Panc1 (cell line): ENCODE results near the gene GGA1. TPM values are rescaled to one million over a fixed set of nuclear protein-coding genes. Genes with fewer than 3 reads are reported as not detected.

Experiments
- ATAC-seq: fragments of 200-7000 bp; cut with Tn5 transposase; 2 replicates; pipeline ENCODE4 v1.9.1; 2020; ENCODE audit warnings: mild to moderate bottlenecking, moderate library complexity
- BruUV-seq: library from RNA; stranded (reverse); fragments of 400-500 nt; replicated peaks from 2 replicates; lab custom pipeline; 2021; lab: Mats Ljungman, UMichigan
- CTCF ChIA-PET: fragments of 300-600 bp; sonication (Branson Sonifier 250); formaldehyde crosslinking; loops from one replicate; lab custom pipeline; 2022; ENCODE audit warnings: antibody characterized with exemption; lab: Charles Lee
- POLR2A ChIA-PET: fragments of 300-600 bp; sonication (Branson Sonifier 250); formaldehyde crosslinking; loops from one replicate; lab custom pipeline; 2022; ENCODE audit warnings: antibody characterized with exemption; lab: Charles Lee
- DNase-seq: peaks from one replicate; pipeline ENCODE4 v3.0.0-alpha.2; 2010; ENCODE audit warnings: low read depth, low spot score
- H3K27ac ChIP-seq: 2 replicates; pipeline ENCODE4 v1.5.1; 2011; ENCODE audit warnings: mild to moderate bottlenecking, low read length, inconsistent platforms
- H3K27me3 ChIP-seq: fragments of 200-500 bp; sonication (Bioruptor generic); 2 replicates; pipeline ENCODE4 v1.6.0; 2014; ENCODE audit warnings: low read length, inconsistent platforms; ENCODE audit not compliant: control insufficient read depth, insufficient read depth
- H3K36me3 ChIP-seq: fragments of 200-500 bp; sonication (Bioruptor generic); 2 replicates; pipeline ENCODE4 v1.5.1; 2014; ENCODE audit warnings: inconsistent platforms, mild to moderate bottlenecking, low read length, moderate library complexity; ENCODE audit not compliant: control insufficient read depth, insufficient read depth
- H3K4me1 ChIP-seq: 2 replicates; pipeline ENCODE4 v1.5.1; 2011; ENCODE audit warnings: inconsistent platforms, mild to moderate bottlenecking, low read length, moderate library complexity; ENCODE audit not compliant: control insufficient read depth, insufficient read depth
- H3K4me3 ChIP-seq, 2 experiments: 2 replicates each; pipeline ENCODE4 v1.5.1; 2011 to 2012; ENCODE audit warnings: low read depth in 2 of 2, low read length in 2 of 2, mild to moderate bottlenecking in 2 of 2, inconsistent platforms in 1 of 2, moderate library complexity in 1 of 2
- H3K9me3 ChIP-seq: fragments of 200-500 bp; sonication (Bioruptor generic); 2 replicates; pipeline ENCODE4 v1.5.1; 2014; ENCODE audit warnings: low read depth, mild to moderate bottlenecking, inconsistent platforms, low read length, moderate library complexity; ENCODE audit not compliant: control insufficient read depth, insufficient read depth
- CTCF ChIP-seq: fragments of 450-650 bp; IDR thresholded peaks from 2 replicates; pipeline ENCODE4 v1.5.1; 2017; ENCODE audit warnings: mild to moderate bottlenecking
- POLR2AphosphoS5 ChIP-seq: IDR thresholded peaks from 2 replicates; pipeline ENCODE4 v1.6.1; 2012; ENCODE audit warnings: mild to moderate bottlenecking, low read depth, low read length, moderate library complexity
- REST ChIP-seq, 2 experiments: IDR thresholded peaks; 2 replicates each; pipeline ENCODE4 v1.6.1; 2011 to 2012; ENCODE audit warnings: low read depth in 2 of 2, control low read depth in 1 of 2, low read length in 1 of 2, mild to moderate bottlenecking in 1 of 2, moderate library complexity in 1 of 2; ENCODE audit not compliant: insufficient read depth in 1 of 2
- SIN3A ChIP-seq: IDR thresholded peaks from 2 replicates; pipeline ENCODE4 v1.6.1; 2012; ENCODE audit warnings: low read depth, mild to moderate bottlenecking, low read length, moderate library complexity, borderline replicate concordance; ENCODE audit not compliant: insufficient read depth
- TCF7L2 ChIP-seq: IDR thresholded peaks from 2 replicates; pipeline ENCODE4 v1.6.1; 2011; ENCODE audit warnings: mild to moderate bottlenecking, low read depth, low read length, inconsistent platforms
- in situ Hi-C: cut with HindIII; loops from 2 replicates; pipeline ENCODE4 v1.10.0; 2016; ENCODE audit warnings: low sequenced_read_pairs, low pct_unique_long_range_greater_than_20kb
- intact Hi-C: fragments of 100-400 bp; cut with micrococcal nuclease; formaldehyde crosslinking; loops from one replicate; pipeline ENCODE4 v1.10.0; 2022; ENCODE audit not compliant: unreplicated experiment
- total RNA-seq: library from RNA; stranded (reverse); gene quantifications from one replicate; pipeline ENCODE4 v1.2.1, GENCODE V29; 2021; ENCODE audit not compliant: unreplicated experiment

Gene GGA1
- total RNA-seq, 1 experiment from 2014 or later: 45.4 TPM

- Histone ChIP-seq H3K4me1 (peaks cover 3% of the 10 kb centered on the region), H3K36me3 (peaks cover 7% of the 10 kb centered on the region; the same call in 1 of the 2 replicates), H3K27ac (peak overlapping the region; percentile 36; the same call in 1 of the 2 replicates), H3K27me3 (no peaks in the 10 kb centered on the region), H3K9me3 (no peaks in the 10 kb centered on the region), H3K4me3 (peak overlapping the region; percentile 68 to 74)
- in situ Hi-C loops (no loop called here), intact Hi-C loops (no loop called here)
- DNase-seq (peak; percentile 64), ATAC-seq (peak; percentile 65)
- ChIA-PET CTCF (interaction anchor here (0.6 to 1.1 kb wide), 11 partner anchors 29 to 605 kb away, joined by 3 to 13 read pairs (median 5); no protein-coding TSS in a partner anchor), POLR2A (interaction anchor here (0.7 kb wide), 1 partner anchor 54 kb away, joined by 10 read pairs; no protein-coding TSS in a partner anchor)
- BruUV-seq: no TSS peak
- TF ChIP-seq SIN3A: no peak
- peak; percentile 97 for TF ChIP-seq CTCF
These were observed 1.4 kb upstream of the GGA1 start for GRCh38 chr22:37607010-37607934.

GRCh38 chr22:37607935-37608476 is 628 bp upstream of the GGA1 start:
- H3K27ac ChIP-seq: peak overlapping the region; percentile 94
- H3K4me1 ChIP-seq: peaks cover 3% of the 10 kb centered on the region
- H3K36me3 ChIP-seq: peaks cover 7% of the 10 kb centered on the region; the same call in 1 of the 2 replicates
- in situ Hi-C loops (no loop called here), intact Hi-C loops (no loop called here)
- TF ChIP-seq SIN3A (no peak), CTCF (no peak), TCF7L2 (no peak), POLR2AphosphoS5 (no peak), REST (IDR thresholded peaks at IDR 0.05; ENCODE audit: insufficient read depth in 1 of 2, low read depth in 2 of 2, low read length in 1 of 2) (no peak)
- no TSS peak for BruUV-seq
- H3K4me3 ChIP-seq: peak overlapping the region; percentile 68 to 74
- no peaks in the 10 kb centered on the region for H3K9me3 ChIP-seq
- no peak for DNase-seq
- POLR2A ChIA-PET: interaction anchor here (0.6 to 0.7 kb wide), 3 partner anchors 8 to 188 kb away, joined by 4 to 10 read pairs (median 5); no protein-coding TSS in a partner anchor
- CTCF ChIA-PET: interaction anchor here (0.7 to 1.1 kb wide), 5 partner anchors 28 to 173 kb away, joined by 3 to 9 read pairs (median 7); no protein-coding TSS in a partner anchor
- peak; percentile 5; the same call in 1 of the 2 replicates for ATAC-seq
- no peaks in the 10 kb centered on the region for H3K27me3 ChIP-seq
